ENCODE results near the gene HCAR3.
"Not testable (repeated sequence)": the region's sequence is repeated elsewhere in the genome, so short reads cannot be mapped to it uniquely, and the experiment has no call there.

HCAR3 gene

DNA sequence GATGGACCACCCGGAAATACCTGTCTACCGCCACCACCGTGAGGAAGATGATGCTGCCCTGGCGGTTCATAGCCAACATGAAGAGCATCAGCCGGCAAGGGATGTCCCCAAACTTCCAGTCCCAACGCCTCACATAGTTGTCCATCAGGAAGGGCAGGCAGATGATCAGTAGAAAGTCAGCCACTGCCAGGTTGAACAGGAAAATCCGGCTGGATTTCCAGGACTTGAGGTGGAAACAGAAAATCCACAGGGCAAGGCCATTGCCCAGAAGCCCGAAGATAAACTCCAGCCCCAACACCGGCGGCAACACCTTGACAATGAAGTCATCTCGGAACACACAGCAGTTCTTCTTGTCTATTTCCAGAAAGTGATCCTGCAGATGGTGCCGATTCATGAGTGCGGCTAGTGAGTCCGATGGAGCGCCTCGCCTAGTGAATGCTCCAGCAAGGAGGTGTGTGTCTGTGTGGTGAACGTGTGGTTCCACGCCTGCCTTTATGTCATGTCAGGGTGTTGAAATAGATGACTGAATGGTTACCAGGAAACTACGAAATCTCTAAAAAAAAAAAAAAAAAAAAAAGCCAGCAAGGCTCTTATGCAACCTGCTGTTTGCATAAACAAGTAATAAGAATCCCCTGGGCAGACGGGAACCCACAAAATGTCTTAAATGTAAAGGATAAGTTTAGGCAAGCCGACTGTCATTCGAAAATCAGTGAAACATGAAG is 13.6 kb downstream of the HCAR3 start, which contains the start of gene HCAR2:
Gene HCAR2, minus strand, starts transcription at position 468 of the 722 bp plus-strand sequence. Its CDS starts 74 bp downstream, at position 394.
- not testable (repeated sequence) for FAIRE-seq; DNase-seq (ENCODE audit: insufficient read length)

GRCh38 chr12:122701481-122701880 is 15.1 kb downstream of the HCAR3 start:
- not testable (repeated sequence) for DNase-seq (ENCODE audit: insufficient read length); FAIRE-seq

- FAIRE-seq; DNase-seq (ENCODE audit: insufficient read length): not testable (repeated sequence)
Measured at GRCh38 chr12:122700038-122700710, 16.4 kb downstream of the HCAR3 start.

DNA sequence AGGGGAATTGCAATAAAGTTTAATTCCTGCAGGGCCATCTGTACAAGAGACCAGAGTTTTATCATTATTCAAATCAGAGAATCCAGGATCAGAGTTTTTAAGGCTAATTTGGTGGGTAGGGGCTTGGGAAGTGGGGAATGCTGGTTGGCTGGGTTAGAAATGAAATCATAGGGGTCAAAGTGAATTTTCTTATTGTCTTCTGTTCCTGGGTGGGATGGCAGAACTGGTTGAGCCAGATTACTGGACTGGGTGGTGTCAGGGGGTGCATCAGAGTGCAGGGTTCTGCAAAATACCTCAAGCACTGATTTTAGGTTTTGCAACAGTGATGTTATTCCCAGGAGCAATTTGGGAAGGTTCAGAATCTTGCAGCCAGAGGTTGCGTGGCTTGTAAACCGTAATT is 19.7 kb downstream of the HCAR3 start:
- DNase-seq (ENCODE audit: insufficient read length); FAIRE-seq: not testable (repeated sequence)

DNA sequence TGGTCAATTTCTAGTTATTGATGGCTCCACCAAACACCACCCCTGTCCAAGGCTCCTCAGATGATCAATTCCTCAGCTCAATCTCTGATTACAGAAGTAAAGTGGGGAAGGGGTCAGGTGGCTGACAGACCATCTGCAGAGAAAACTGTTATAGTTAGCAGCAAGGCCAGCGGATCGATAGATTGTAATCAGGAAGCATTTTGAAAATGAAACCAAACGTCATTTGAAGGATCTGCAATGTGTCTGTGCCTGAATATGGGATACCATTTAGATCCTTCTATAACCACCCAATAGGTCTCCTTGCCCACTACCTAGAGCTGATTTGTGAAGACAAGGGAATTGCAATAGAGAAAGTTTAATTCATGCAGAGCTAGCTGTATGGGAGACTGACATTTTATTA is 25.0 kb downstream of the HCAR3 start:
- TF ChIP-seq TAF1 (IDR thresholded peaks at IDR 0.05; ENCODE audit: borderline replicate concordance, low read depth, low read length) (no peak), POLR2A (IDR thresholded peaks at IDR 0.05; ENCODE audit: low read depth, low read length) (no peak), POLR2AphosphoS5 (IDR thresholded peaks at IDR 0.05; ENCODE audit: low read depth, low read length) (no peak)
- no peak for FAIRE-seq
- DNase-seq (ENCODE audit: insufficient read length), result no peak

- TF ChIP-seq TAF1 (IDR thresholded peaks at IDR 0.05; ENCODE audit: borderline replicate concordance, low read depth, low read length), result no peak
- no peak for TF ChIP-seq POLR2A (IDR thresholded peaks at IDR 0.05; ENCODE audit: low read depth, low read length)
- no peak for TF ChIP-seq POLR2AphosphoS5 (IDR thresholded peaks at IDR 0.05; ENCODE audit: low read depth, low read length)
- no peak for DNase-seq (ENCODE audit: insufficient read length)
- FAIRE-seq, result no peak
Measured at GRCh38 chr12:122688291-122688690, 28.3 kb downstream of the HCAR3 start.

DNA sequence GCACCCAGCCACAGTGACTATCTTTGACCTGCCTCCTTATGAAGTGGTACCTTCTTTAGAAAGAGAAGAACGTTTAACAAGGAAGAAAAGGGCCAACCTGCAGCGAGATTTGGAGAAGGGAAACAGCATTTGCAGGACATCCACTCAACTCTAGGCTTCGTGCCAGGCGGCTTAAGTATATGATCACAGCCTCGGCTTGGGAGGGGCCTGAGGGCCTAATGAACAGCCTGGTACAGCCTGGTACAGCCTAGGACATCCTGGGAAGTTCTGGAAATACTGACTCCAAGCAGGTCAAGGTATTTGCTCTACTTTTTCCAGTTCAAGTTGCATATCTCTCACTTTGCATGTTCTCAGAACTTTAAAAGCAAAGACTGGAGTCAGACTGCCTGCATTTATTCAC is 29.5 kb downstream of the HCAR3 start:
- DNase-seq (ENCODE audit: insufficient read length) (no peak), FAIRE-seq (no peak)
- TF ChIP-seq POLR2AphosphoS5 (IDR thresholded peaks at IDR 0.05; ENCODE audit: low read depth, low read length) (no peak), POLR2A (IDR thresholded peaks at IDR 0.05; ENCODE audit: low read depth, low read length) (no peak), TAF1 (IDR thresholded peaks at IDR 0.05; ENCODE audit: borderline replicate concordance, low read depth, low read length) (no peak)

DNA sequence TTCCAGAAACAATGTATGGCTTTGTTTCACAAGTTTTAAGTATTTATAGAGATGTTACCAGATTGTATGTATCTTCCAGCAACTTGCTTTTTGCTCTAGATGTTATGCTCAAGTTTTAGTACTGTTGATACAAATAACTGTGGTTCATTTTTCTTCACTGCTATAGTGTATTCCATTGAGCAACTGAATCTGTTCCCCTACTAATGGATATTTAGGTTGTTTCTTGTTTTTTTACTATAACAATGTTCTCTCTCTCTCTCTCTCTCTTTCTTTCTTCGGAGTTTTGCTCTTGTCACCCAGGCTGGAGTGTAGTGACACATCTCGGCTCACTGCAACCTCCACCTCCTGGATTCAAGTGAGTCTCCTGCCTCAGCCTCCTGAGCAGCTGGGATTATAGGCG is 30.1 kb downstream of the HCAR3 start:
- no peak for DNase-seq (ENCODE audit: insufficient read length)
- no peak for FAIRE-seq
- TF ChIP-seq POLR2A (IDR thresholded peaks at IDR 0.05; ENCODE audit: low read depth, low read length) (no peak), TAF1 (IDR thresholded peaks at IDR 0.05; ENCODE audit: borderline replicate concordance, low read depth, low read length) (no peak), POLR2AphosphoS5 (IDR thresholded peaks at IDR 0.05; ENCODE audit: low read depth, low read length) (no peak)

GRCh38 chr12:122684297-122684813 is 32.3 kb downstream of the HCAR3 start:
- no peak for FAIRE-seq
- DNase-seq (ENCODE audit: insufficient read length), result no peak
- TF ChIP-seq TAF1 (IDR thresholded peaks at IDR 0.05; ENCODE audit: borderline replicate concordance, low read depth, low read length) (no peak), POLR2A (IDR thresholded peaks at IDR 0.05; ENCODE audit: low read depth, low read length) (no peak), POLR2AphosphoS5 (IDR thresholded peaks at IDR 0.05; ENCODE audit: low read depth, low read length) (no peak)

DNA sequence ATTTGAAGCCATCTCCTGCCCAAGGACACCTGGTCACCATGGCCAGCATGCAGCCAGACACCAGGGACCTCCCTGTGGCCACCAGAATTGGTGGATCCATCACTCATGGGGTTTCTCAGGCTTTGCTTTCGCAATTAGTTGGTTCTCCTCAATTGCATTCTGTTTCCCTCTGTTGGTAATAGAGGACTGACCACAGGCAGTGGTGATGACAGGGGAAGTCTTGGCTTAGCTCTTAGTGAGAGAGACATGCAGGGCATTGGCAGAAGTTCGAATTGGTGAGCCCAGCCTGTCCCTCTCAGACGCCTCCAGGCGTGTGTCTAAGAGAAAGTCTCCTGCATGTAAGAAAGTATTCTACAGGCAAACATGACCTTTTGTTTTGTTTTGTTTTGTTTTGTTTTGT is 34.8 kb downstream of the HCAR3 start:
- FAIRE-seq, result no peak
- no peak for TF ChIP-seq TAF1 (IDR thresholded peaks at IDR 0.05; ENCODE audit: borderline replicate concordance, low read depth, low read length)
- no peak for TF ChIP-seq POLR2A (IDR thresholded peaks at IDR 0.05; ENCODE audit: low read depth, low read length)
- TF ChIP-seq POLR2AphosphoS5 (IDR thresholded peaks at IDR 0.05; ENCODE audit: low read depth, low read length), result no peak
- DNase-seq (ENCODE audit: insufficient read length), result no peak

DNA sequence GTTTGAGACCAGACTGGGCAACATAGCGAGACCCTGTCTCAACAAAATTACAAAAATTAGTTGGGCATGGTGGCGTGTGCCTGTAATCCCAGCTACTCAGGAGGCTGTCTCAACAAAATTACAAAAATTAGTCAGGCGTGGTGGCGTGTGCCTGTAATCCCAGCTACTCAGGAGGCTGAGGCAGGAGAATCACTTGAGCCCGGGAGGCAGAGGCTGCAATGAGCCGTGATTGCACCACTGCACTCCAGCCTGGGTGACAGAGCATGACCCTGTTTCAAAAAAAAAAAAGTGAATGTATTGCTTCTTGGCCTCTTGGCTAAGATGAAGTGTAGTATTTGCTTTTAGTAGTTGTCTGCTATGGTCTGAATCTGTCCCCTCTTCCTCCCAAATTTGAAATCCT is 35.6 kb downstream of the HCAR3 start:
- not testable (repeated sequence) for DNase-seq (ENCODE audit: insufficient read length); FAIRE-seq

DNA sequence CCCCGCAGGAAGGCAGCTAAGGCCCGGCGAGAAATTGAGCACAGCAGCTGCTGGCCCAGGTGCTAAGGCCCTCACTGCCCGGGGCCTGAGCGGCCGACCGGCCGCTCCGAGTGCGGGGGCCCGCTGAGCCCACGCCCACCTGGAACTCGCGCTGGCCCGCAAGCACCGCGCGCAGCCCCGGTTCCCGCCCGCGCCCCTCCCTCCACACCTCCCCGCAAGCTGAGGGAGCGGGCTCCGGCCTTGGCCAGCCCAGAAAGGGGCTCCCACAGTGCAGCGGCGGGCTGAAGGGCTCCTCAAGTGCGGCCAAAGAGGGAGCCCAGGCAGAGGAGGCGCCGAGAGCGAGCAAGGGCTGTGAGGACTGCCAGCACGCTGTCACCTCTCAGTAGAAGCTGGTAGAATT is 39.8 kb downstream of the HCAR3 start:
- not testable (repeated sequence) for DNase-seq (ENCODE audit: insufficient read length); FAIRE-seq

GRCh38 chr12:122676015-122676414 is 40.6 kb downstream of the HCAR3 start:
- not testable (repeated sequence) for FAIRE-seq; DNase-seq (ENCODE audit: insufficient read length)
